Stimulated activated CD8-positive, alpha-beta memory T cell treated with anti-CD3 and anti-CD28 coated beads, Interleukin-12 subunit alpha, Interleukin-12 subunit beta, amount 100 ng/mL, for 24 hours (primary cell): ENCODE data around the gene MYO18A.

Experiments used
- DNase-seq: peaks from one replicate; pipeline ENCODE4 v3.0.0-alpha.2; 2020; ENCODE audit errors: extremely low read depth

Gene MYO18A

GRCh38 chr17:29165800-29166506 lies 14.2 kb downstream of the MYO18A start:
- no peak for DNase-seq

- DNase-seq: no peak
Observed at GRCh38 chr17:29165261-29165660, 14.9 kb downstream of the MYO18A start.

GRCh38 chr17:29163563-29163962 lies 16.6 kb downstream of the MYO18A start:
- DNase-seq: no peak

GRCh38 chr17:29162909-29163341 lies 17.3 kb downstream of the MYO18A start:
- no peak for DNase-seq

- no peak for DNase-seq
Observed at GRCh38 chr17:29162082-29162908, 17.9 kb downstream of the MYO18A start.

GRCh38 chr17:29160253-29160652 lies 19.9 kb downstream of the MYO18A start:
- DNase-seq: no peak

GRCh38 chr17:29159306-29159860 lies 20.8 kb downstream of the MYO18A start:
- DNase-seq: no peak

GRCh38 chr17:29158488-29159275 lies 21.5 kb downstream of the MYO18A start:
- DNase-seq: no peak

- DNase-seq: no peak
Observed at GRCh38 chr17:29158096-29158487, 22.1 kb downstream of the MYO18A start.

GRCh38 chr17:29157310-29157709 lies 22.9 kb downstream of the MYO18A start:
- no peak for DNase-seq

- DNase-seq: no peak
Observed at GRCh38 chr17:29156781-29157180, 23.4 kb downstream of the MYO18A start.

GRCh38 chr17:29155966-29156338 lies 24.2 kb downstream of the MYO18A start:
- no peak for DNase-seq

GRCh38 chr17:29155227-29155965 lies 24.8 kb downstream of the MYO18A start:
- no peak for DNase-seq

- no peak for DNase-seq
Observed at GRCh38 chr17:29154516-29155226, 25.5 kb downstream of the MYO18A start.

GRCh38 chr17:29151567-29151966 lies 28.6 kb downstream of the MYO18A start:
- no peak for DNase-seq

- no peak for DNase-seq
Observed at GRCh38 chr17:29150161-29150560, 30.0 kb downstream of the MYO18A start.

GRCh38 chr17:29149431-29150064 lies 30.6 kb downstream of the MYO18A start:
- DNase-seq: no peak

- peak; percentile 76 for DNase-seq
Observed at GRCh38 chr17:29148790-29149430, 31.3 kb downstream of the MYO18A start.

GRCh38 chr17:29148257-29148789 lies 31.9 kb downstream of the MYO18A start:
- DNase-seq: no peak
